Bone marrow (tissue), 2 donors: Measurements from ENCODE around the gene C17orf107.
A peak's percentile ranks its signal among the peaks of the same experiment; 100 is the strongest.

ENCODE experiments used
- DNase-seq, 2 donors: peaks; one replicate each; lab custom pipeline; 2025; lab: John Stamatoyannopoulos, UW

C17orf107 gene

DNA sequence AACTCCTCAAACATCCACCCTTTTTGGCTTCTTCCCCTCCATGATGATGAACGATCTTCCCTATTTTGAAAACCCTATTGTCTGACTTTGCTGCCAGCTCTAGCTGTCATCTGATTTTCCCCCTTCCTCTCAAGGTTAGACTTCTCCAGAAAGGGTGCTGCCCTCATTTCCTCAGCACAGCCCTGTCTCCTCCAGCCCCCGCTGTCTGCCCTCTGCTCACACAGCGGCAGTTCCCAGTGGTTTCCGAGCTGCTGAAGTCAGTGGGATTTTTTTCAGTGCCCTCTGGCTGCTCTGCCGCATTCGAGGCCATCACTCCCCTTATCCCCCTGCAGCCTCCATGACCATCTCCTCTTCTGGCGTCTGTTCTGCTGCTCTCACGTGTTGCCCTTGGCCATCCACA is 26.6 kb upstream of the C17orf107 start:
- DNase-seq, result peak in 1 of 2 donors; percentile 16

DNA sequence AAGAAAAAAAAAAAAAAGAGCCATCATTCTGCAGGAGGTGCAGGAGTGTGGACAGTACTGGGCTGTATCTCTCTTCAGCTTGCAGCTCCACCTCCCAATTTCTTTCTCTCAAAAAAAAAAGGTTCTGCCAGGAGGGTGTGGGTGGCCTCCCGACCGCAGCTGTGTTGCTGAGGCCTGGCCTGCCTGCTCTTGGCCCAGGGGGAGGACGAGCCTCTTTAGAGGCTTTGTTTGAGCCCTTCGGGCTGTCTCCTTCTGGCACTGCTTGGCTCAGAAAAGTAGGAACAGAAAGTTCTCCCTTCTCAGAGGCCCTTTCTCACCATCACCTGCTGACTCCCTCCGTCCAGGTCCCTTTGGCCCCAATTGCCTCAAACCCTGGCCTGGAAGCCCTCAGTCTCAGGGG is 22.2 kb upstream of the C17orf107 start:
- DNase-seq, result no peak

DNA sequence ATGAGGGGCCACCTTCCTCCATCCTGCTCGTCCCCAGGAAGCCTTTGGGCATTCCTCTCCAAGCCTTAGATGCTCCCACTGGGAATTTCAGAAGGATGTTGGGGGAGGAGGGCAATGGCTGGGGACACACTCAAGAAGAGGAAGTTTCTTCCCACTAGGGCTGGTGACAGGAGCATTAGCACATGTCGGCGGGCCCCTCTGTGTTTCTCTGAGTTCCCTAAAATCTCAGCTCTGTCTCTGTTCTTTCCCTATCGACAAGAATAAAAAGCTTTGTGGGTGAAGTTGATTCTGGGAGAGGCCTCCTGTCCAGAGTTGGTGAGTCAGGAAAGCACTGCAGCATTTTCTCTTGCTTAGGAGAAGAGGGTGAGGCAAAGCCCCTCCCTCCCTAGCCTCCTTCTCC is 19.7 kb upstream of the C17orf107 start:
- DNase-seq, result no peak

DNA sequence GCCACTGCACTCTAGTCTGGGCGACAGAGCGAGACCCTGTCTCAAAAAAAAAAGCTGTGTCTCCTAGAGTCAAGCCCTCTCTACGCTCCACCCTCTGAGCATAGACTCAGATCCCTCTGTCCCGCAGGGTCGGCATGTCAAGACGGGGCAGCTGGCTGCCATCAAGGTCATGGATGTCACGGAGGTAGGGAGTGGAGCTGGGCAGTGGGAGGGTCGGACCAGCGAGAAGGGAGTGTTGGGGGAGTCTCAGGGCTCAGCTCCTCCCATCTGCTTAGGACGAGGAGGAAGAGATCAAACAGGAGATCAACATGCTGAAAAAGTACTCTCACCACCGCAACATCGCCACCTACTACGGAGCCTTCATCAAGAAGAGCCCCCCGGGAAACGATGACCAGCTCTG is 18.5 kb upstream of the C17orf107 start:
- no peak for DNase-seq

DNA sequence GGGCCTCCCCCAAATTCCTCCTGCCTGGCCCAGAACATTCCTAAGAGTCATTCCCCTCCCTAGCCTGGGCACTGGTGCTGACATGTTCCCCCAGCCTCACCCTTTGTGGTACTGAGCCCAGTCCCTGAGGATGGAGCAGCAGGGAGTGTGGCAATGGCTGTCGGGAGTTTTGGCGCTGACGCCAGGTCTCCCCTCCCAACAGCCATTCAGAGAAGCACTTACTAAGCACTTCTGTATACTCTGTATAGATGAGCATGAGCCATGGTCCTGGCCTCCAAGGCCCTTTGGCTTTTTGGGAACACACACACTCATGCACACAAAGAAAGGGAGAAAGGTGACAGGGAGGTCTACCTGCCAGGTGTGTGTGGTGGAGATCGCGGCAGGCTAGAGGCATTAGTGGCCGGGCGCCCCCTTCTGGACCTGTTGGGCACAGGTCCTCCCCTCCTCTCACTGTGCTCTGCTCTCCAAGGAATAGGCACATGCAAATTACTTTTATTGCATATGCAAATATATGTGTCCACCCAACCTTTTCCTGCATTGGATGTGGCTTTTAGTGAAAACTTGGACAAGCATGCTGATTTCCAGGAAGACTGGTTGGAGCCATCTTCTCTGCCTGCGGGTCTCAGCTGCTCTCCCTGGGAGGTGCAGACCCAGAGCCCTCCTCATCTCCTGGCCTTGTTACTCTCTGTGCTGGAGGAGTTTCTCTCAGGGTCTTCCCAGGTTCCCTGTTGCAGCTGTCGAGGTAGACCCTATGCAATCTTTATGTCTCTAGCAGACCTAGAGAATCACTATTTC is 17.4 kb upstream of the C17orf107 start:
- peak; percentile 16 to 18 for DNase-seq

DNA sequence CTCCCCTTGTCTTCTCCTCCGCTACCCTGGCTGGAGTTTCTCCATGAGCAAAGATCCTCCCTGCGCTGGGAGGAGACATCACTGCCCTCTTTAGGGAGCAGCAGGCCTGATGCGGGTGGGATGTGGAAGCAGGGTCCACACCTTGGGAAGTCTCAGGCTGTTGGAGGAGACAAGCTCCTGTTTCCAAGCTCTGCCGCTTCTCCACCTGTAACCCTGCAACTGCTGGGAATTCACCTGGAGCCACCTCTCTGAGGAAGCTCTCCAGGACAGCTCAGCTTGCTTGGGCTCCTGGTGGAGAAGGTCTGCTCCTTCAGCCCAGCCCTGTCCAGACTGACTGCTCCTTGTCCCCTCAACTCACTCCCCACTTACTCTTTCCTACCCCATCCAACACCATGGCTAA is 14.8 kb upstream of the C17orf107 start:
- DNase-seq, result no peak

DNA sequence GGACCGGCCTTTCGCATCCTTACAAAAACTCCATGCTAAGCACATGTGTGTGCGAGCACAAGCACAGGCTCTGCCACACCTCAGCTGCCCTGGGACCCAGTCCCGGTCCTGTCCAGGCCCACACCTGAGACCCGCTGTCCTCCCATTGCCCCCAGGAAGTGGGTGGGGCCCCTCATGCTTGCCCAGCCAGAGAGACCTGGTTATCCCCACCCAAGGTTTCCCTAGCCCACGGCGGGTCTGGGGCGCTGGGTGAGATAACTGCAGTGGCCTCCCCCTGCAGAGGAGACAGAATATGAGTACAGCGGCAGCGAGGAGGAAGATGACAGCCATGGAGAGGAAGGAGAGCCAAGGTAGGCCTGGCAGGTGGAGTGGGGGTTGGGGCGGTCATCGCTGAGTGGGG is 12.5 kb upstream of the C17orf107 start:
- no peak for DNase-seq

DNA sequence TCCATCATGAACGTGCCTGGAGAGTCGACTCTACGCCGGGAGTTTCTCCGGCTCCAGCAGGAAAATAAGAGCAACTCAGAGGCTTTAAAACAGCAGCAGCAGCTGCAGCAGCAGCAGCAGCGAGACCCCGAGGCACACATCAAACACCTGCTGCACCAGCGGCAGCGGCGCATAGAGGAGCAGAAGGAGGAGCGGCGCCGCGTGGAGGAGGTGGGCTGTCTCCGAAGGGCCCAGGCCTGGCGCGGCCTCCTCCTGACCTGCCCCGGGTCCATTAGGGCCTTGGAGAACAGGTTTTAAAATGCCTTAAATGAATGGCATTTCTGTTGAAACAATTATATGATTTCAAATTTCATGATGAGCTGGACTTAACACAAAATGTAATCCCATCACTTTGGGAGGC is 11.8 kb upstream of the C17orf107 start:
- DNase-seq, result no peak

DNA sequence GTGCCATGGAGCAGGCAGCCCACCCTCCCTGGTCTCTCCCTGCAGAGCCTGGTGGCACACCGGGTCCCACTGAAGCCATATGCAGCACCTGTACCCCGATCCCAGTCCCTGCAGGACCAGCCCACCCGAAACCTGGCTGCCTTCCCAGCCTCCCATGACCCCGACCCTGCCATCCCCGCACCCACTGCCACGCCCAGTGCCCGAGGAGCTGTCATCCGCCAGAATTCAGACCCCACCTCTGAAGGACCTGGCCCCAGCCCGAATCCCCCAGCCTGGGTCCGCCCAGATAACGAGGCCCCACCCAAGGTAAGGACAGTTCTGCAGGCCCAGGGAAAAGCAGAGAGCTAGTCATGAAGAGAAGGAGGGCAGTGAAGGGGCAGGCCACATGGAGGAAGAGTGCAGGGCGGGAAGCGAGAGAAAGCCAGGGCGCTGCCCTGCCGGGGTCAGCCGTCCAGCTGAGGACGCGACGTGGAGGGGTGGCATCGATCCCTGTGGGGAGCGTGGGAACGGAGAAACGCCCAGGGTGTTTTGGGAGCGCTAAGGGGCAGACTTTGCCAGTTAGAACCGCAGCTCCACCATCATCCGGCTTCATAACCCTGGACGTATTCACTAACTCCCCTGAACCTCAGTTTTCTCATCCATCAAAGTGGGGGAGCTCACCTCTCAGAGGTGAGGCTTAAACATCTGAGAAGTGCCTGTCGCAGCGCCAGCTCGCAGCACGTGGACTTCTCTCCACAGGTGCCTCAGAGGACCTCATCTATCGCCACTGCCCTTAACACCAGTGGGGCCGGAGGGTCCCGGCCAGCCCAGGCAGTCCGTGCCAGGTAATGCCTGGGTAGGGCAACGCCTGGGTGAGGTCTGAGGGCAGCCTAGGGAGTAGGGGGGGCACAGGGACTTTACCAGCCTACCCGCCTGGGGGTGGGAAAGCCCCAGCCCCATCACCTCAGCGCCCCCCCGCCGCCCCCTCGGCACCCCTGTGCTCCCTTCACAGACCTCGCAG is 7.6 kb upstream of the C17orf107 start:
- DNase-seq, result no peak

DNA sequence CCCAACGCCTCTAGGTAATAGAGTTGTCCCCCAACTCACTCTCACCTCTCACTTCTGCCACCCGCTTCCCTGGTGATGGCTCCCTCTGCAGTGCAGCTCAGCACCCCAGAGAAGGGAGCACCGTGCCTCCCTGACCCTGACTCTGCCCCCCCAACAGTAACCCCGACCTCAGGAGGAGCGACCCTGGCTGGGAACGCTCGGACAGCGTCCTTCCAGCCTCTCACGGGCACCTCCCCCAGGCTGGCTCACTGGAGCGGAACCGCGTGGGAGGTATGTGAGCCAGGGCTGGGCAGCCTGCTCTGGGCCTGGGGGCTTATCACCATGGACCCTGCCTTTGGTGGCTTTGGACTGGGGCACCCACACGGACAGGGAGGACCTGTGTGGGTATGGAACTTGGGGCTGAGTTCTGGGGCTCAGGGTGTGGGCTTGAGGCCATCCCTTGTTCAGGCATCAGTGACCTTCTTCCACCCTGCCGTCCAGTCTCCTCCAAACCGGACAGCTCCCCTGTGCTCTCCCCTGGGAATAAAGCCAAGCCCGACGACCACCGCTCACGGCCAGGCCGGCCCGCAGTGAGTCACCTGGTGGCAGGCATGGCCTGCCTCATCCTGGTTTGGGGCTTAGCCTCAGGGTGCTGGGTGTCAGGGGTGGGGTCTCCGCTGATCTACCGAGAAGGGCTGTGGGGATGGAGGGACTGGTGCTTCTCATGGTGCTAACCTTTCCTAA is 6.7 kb upstream of the C17orf107 start:
- no peak for DNase-seq

DNA sequence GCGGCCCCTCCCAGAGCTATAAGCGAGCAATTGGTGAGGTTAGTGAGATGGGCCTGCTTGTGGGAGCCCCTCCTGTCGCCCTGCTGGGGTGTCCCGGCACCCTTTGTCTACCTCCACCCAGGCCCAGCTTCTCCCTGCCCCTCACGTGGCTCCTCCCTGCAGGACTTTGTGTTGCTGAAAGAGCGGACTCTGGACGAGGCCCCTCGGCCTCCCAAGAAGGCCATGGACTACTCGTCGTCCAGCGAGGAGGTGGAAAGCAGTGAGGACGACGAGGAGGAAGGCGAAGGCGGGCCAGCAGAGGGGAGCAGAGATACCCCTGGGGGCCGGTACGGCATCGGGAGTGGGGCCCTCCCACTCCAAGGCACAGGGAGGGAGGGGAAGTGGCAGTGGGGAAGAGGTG is 6.1 kb upstream of the C17orf107 start:
- no peak for DNase-seq

DNA sequence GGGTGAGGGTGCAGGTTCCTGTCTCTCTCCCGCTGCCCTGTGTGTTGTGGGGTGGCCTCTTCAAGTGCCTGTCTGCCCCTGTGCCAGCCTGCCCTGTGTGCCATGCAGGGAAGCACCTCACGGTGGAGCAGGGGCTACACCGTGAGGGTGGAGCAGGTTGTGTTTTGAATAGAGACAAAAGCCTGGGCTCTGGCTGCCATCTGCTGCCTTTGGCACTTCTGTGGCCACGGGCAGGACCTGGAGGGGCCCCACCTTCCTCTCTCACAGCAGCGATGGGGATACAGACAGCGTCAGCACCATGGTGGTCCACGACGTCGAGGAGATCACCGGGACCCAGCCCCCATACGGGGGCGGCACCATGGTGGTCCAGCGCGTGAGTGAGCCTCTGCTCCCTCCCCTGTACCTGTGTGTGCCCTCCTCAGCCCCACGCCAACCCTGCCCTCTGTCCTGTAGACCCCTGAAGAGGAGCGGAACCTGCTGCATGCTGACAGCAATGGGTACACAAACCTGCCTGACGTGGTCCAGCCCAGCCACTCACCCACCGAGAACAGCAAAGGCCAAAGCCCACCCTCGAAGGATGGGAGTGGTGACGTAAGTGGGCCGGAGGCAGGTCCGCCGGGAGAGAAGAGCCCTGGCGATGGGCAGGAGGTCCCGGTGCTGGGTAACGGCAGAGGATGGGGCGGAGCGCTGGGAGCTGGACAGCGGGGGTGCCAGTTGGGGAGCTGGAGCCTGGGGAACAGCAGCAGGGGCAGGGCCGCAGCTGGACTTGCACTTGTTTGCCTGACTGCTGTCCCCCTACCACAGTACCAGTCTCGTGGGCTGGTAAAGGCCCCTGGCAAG is 5.4 kb upstream of the C17orf107 start:
- no peak for DNase-seq

DNA sequence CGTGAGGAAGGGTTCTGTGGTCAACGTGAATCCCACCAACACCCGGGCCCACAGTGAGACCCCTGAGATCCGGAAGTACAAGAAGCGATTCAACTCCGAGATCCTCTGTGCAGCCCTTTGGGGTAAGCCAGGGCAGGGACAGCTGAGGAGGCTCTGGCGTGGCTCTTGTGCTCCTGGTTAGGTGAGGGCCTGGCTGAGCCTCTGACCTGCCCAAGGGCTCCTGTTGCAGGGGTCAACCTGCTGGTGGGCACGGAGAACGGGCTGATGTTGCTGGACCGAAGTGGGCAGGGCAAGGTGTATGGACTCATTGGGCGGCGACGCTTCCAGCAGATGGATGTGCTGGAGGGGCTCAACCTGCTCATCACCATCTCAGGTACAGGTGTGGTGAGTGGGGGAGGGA is 4.2 kb upstream of the C17orf107 start:
- DNase-seq, result no peak

DNA sequence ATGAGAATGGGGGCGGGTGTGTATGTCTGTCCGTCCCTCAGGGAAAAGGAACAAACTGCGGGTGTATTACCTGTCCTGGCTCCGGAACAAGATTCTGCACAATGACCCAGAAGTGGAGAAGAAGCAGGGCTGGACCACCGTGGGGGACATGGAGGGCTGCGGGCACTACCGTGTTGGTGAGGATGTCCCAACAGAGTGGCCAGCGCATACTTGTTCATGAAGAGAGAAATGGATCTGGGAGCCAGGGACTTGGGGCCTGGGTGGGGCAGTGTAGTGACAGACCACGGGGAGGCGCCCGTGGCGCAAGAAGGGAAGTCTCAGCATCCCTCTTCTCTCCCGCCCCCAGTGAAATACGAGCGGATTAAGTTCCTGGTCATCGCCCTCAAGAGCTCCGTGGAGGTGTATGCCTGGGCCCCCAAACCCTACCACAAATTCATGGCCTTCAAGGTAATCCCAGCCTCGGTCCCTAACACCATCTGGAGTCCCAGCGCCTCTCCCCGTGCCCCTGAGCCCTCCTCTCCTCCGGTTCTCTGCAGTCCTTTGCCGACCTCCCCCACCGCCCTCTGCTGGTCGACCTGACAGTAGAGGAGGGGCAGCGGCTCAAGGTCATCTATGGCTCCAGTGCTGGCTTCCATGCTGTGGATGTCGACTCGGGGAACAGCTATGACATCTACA is 3.5 kb upstream of the C17orf107 start:
- no peak for DNase-seq

DNA sequence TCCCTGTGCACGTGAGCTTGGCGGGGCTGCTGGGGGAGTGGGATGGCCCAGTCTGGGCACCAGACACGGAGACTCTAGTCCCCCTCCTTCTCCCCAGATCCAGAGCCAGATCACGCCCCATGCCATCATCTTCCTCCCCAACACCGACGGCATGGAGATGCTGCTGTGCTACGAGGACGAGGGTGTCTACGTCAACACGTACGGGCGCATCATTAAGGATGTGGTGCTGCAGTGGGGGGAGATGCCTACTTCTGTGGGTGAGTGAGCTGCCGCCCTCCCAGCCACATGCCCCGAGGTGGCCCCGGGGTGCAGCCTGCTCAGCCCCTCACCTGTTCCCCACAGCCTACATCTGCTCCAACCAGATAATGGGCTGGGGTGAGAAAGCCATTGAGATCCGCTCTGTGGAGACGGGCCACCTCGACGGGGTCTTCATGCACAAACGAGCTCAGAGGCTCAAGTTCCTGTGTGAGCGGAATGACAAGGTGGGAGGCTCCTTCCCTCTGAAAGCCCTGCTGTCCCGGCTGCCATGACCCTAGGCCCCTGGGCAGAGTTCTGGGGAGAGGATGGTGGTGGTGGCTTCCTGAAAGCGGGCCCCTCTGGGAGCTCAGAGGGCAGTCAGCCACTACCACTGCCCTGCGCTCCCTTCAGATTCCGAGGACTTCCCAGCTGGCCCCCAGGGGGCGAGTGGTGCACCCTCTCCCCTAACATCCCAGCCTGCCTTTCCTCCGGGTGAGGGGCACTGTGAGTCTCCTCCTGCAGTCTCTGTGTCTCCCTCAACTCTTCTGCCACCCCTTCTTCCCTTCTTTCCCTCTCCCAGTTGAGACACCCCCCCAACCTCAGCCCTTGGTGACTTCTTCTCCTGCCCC is 2.8 kb upstream of the C17orf107 start:
- DNase-seq, result no peak

DNA sequence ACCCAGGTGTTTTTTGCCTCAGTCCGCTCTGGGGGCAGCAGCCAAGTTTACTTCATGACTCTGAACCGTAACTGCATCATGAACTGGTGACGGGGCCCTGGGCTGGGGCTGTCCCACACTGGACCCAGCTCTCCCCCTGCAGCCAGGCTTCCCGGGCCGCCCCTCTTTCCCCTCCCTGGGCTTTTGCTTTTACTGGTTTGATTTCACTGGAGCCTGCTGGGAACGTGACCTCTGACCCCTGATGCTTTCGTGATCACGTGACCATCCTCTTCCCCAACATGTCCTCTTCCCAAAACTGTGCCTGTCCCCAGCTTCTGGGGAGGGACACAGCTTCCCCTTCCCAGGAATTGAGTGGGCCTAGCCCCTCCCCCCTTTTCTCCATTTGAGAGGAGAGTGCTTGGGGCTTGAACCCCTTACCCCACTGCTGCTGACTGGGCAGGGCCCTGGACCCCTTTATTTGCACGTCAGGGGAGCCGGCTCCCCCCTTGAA is 2.1 kb upstream of the C17orf107 start:
- no peak for DNase-seq

DNA sequence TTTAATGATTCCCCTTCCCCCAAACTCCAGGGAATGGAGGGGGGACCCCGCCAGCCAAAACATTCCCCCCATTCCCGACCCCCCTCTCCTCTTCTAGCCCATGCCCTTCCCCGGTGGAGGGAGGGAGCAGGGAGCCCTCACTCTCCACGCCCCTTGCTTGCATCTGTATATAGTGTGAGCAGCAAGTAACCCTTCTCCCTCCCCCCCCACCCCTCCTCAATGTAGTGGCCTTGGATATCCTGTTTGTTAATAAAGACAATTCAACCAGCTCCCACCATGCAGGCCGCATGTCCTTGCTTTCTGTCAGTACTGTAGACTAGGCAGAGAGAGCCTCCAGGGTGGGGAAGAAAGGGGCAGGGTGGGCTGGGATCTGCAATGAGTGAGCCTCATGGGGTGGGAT is 1.6 kb upstream of the C17orf107 start:
- no peak for DNase-seq

DNA sequence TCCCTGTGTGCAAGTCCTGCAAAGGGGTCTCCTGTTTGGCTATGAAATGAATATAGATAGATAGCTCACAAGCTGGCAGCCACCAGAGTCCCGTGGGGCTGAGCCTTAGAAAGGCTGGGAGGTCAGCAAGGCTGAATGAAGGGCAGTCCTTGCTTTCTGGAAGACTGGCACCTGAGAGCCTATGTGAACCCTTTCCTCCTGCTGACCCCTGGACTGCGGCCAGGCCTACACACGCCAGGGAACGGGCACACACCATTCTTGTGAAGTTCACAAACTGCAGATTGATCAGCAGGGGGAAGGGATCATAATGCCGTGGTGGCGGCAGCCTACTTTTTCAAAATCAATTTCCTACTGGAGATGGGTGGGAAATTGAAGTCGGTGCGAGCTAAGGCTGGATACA is 985 bp upstream of the C17orf107 start:
- DNase-seq, result no peak

DNA sequence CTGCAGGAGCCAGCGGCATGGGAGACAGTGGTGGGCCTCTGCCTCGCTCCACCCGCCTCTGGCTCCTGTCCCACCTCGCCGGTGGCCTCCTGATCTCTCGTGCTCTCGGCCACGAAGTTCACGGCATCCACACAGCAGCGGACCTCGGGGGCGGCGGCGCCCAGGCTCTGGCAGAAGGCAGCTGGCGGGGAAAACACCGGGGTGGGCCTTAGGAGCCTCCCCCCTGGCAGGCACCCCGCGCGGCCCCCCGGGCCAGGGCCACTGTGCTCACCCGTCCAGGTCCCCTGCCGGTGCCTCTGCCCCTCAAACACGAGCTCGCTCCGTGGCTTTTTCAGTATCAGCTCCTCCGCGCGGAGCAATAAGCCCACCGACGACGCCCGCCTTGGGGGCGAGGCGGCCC is 409 bp upstream of the C17orf107 start:
- no peak for DNase-seq
